ENCODE measurements around the gene NUB1.

NUB1 gene

GRCh38 chr7:151348970-151349369 is 7.4 kb downstream of the NUB1 start:
- no peak for DNase-seq

GRCh38 chr7:151349507-151349853 is 7.9 kb downstream of the NUB1 start:
- no peak for DNase-seq

GRCh38 chr7:151351027-151351426 is 9.4 kb downstream of the NUB1 start:
- no peak for DNase-seq

DNA sequence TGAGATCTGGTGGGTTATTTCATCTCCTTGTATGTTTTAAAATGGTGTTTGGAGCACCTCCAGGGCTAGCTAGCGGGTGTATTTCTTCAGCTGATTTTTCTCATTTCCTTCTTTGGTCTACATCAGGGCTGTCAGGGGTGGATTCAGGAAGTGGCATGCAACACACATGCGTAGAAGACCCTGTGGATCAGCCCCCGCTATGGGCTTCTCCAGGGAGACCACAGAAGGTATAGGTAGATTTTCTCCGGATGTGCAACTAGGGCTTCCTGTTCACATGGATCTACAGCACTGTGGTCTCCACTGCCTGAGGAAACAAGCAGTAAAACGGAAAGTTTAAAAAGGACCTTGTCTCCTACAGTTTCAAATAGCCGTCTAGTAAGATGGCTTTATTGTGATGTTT is 10.4 kb downstream of the NUB1 start:
- no peak for DNase-seq

- DNase-seq, result no peak
Measured at GRCh38 chr7:151352512-151352911, 10.9 kb downstream of the NUB1 start.

DNA sequence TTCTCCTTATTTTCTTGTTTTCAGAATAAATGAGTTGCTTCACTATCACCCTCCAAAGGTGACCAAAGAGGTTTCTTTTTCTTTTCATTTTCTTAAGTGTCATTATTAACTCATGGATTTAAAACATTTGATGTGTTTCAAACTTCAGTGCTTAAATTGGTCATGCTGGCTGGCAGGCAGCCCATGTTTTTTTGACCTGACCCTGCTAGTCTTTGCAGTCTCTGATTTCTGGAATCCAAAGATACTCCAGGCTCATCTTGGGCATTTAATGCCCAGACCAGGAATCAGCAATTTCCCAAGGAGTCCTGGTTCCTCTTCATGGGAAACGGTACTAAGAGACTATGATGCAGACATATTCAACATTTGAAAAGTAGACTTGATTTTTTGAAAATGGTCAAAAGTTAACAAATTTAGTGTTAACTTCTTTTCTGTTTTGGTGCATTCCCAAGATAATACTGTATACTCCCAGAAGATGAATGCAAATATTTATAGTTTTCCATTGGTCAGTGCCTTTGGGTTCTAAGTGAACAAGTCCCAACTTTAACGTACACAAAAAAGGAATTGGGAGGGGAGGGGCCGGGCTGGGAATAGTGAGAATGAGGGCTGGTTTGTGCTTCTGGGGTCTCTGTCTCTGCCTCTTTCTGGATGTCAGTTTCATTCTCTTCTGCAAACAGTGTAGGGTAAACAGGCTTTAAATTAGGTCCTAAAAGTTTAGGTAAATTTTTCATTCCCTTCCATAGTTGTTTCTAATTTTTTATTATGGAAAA is 19.8 kb downstream of the NUB1 start:
- no peak for DNase-seq

- DNase-seq, result no peak
Measured at GRCh38 chr7:151363182-151363581, 21.6 kb downstream of the NUB1 start.

- no peak for DNase-seq
Measured at GRCh38 chr7:151366166-151366879, 24.7 kb downstream of the NUB1 start.

DNA sequence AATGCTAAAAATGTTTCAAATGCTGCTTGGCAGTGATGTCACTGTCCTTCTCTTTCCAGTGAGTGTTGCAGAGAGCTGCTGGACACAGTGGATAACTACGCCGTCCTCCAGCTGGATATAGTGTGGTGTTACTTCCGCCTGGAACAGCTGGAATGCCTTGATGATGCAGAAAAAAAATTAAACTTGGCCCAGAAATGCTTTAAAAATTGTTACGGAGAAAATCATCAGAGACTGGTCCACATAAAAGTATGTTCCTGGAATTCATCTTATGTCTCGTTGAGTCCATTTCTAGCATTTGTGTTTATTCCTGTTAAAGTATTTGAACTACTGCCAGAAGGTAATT is 25.2 kb downstream of the NUB1 start:
- DNase-seq, result no peak

- DNase-seq, result no peak
Measured at GRCh38 chr7:151367284-151367683, 25.7 kb downstream of the NUB1 start.

DNA sequence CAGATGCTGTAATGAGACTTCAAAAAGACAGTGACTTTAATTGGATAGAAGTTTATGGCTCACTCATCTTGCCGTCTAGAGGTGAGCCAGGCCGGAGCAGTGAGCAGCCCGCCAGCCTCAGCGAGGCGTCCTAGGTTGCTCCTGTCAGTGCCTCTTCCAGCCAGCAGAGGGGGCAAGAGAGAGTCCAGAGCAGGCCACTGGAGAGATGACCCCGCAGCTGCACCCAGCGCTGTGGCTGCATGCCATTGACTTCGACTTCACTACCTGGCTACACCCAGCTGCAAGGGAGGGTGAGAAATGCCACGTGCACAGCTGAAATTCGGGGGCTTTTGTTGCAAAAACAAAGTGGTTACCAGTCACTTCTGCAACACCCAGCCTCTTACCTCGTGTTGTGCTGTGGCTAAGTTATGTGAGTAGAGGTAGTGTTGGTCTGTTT is 26.5 kb downstream of the NUB1 start:
- peak; percentile 75 for DNase-seq

DNA sequence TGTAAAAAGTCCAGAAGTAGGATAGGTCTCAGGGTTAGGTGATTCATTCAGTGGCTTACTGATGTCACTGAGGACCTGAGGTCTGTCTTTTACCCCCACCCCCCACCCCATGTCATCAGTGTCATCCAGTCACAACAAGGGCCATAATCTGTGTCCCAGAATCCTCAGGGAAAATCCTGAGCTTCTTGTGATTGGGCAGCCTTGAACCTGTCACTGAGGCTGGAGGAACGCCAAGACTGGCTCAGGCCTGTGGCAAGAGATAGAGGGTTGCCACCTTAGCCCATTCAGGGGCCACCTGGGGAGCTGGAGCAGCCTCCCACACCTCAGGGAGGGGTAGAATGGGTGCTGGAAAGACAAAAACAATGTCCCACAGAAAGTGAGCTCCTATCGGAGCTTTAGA is 29.7 kb downstream of the NUB1 start:
- DNase-seq, result no peak

DNA sequence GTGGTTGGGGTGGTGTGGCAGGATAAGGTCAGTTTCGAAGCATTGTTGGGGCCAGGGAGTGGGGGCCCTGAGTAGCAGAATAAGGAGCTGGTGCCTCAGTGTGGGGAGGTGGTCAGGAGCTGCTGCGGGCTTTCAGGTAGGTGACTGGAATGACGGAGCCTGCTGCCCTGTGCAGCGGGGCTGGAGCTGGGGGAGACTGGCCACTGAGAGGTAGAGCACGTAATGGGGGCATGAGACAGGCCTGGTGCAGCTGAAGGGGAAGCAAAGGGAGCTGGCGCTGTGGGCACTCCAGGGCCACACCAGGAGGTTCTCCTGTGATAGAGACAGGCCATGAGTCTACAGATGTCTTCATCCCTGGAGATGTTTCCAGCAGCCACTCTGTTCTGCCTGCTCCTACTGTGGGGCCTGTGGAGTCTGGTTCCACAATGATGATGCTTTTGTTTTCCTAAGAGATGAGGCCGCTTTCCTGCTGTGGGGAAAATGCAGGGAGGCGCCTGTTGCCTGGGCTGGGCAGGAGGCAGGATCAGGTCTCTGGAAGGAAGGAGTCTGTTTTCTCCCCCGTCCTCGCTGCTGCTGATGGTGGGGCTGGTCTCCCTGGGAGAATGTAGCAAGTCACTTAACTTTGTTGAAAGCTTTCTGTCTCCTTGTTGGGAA is 31.1 kb downstream of the NUB1 start:
- no peak for DNase-seq

GRCh38 chr7:151373599-151373998 is 32.0 kb downstream of the NUB1 start:
- DNase-seq, result no peak

DNA sequence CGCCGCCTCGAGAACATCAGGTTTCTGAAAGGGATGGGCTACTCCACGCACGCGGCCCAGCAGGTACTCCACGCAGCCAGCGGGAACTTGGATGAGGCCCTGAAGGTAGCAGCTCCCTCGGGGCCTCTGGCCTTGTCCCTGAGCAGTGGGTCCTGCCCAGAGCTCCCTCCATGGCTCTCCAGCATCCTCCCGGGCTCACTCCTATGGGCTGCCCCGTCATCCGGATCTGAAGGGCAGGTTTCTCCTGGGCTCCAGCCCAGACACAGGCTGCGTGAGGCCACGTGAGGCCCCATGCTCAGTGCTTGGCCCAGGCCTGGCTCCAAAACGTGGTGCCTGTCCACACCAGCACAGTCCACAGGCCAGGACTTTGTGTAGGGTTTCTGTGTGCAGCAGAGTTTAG is 32.5 kb downstream of the NUB1 start:
- DNase-seq, result no peak

GRCh38 chr7:151374726-151375125 is 33.1 kb downstream of the NUB1 start:
- no peak for DNase-seq

GRCh38 chr7:151375530-151376217 is 34.1 kb downstream of the NUB1 start:
- no peak for DNase-seq

- DNase-seq, result no peak
Measured at GRCh38 chr7:151376218-151376902, 34.7 kb downstream of the NUB1 start.

- no peak for DNase-seq
Measured at GRCh38 chr7:151377406-151377805, 35.8 kb downstream of the NUB1 start.

DNA sequence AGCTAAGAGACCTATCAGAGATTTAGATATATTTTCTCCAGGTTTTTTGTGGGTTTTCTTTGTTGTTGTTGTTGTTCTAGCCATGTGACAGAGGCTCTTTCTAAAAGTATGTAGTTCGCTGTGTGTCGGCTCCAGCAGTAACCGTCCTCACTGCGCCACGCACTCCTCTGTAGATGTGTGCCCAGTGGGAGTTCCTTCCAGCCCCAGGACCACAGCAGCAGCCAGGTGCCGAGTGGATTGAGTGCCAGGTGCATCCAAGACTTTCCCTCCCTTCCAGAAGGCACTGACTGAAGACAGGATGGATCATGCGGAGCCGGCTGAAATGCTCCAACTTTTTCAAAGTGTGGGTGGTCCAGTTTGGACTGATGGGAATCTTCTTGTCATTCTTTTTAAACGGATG is 36.4 kb downstream of the NUB1 start:
- no peak for DNase-seq

DNA sequence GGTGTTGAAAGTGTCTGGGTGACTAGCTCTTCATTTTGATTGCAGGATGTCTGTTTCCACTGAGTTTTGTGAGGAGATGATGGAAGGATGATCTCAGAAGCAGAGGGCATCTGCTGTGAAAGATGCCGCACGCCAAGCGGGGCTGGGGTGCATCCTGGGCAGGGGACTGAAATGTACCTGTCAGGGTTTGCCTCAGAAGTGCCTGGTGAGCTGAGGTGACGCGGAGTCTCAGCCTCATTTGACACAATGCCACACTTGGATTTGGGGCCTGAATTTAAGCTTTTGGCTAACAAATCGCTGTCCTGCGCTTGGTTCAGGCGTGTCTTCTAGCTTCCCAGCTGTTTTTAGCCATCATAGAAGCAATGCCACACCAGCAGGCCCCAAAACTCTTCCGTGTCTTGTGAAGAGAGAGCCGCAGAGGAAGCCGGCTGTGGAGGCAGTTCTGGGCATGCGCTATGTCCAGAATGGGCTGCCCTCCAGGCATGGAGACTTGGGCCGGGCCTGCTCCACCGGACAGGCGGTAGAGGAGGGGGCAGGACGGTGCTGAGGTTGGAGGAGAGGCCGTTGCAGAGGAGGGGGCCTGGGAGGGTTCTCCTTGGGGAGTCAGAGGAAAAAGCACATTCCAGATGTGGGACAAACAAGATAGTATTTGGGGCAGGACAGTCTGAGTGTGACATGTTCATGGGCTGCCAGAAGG is 37.0 kb downstream of the NUB1 start:
- no peak for DNase-seq

DNA sequence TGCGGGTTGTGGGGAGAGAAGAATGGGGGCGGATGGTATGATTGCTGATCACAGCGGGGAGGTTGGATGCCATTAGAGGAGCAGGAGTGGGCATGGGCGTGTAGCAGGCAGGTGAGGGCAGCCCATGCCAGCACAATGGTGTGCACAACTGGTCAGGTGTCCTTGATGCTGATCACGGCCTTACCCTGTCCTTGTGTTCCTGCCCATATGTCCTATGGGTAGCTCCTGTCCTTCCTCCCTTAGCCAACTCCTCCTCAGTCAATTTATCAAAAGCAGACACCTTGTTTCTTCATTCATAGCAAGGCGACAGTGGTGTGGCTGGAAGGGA is 37.5 kb downstream of the NUB1 start:
- no peak for DNase-seq
